ENCODE measurements around the gene MTERF2.

The MTERF2 gene

GRCh38 chr12:106954462-106955376 lies 32.2 kb downstream of the MTERF2 start:
- no peak for TF ChIP-seq CTCF (IDR thresholded peaks at IDR 0.05; ENCODE audit: low read depth, low read length)
- Histone ChIP-seq H3K36me3 (no peaks in the 10 kb centered on the region), H3K27me3 (no peaks in the 10 kb centered on the region), H3K4me1 (no peaks in the 10 kb centered on the region), H3K4me3 (ENCODE audit: low read depth, low read length) (peak overlapping the region; percentile 68), H3K9me3 (no peaks in the 10 kb centered on the region)
- peak; percentile 36 for DNase-seq

GRCh38 chr12:106953352-106954250 lies 33.3 kb downstream of the MTERF2 start:
- no peak for DNase-seq
- no peaks in the 10 kb centered on the region for H3K27me3 ChIP-seq
- no peaks in the 10 kb centered on the region for H3K36me3 ChIP-seq
- TF ChIP-seq CTCF (IDR thresholded peaks at IDR 0.05; ENCODE audit: low read depth, low read length) = no peak
- H3K9me3 ChIP-seq = no peaks in the 10 kb centered on the region
- no peaks in the 10 kb centered on the region for H3K4me1 ChIP-seq
- no peak overlapping the region for H3K4me3 ChIP-seq (ENCODE audit: low read depth, low read length)

- Histone ChIP-seq H3K4me1 (no peaks in the 10 kb centered on the region), H3K9me3 (peaks cover 3% of the 10 kb centered on the region; the same call in 1 of the 2 replicates), H3K36me3 (no peaks in the 10 kb centered on the region), H3K27me3 (no peaks in the 10 kb centered on the region), H3K4me3 (ENCODE audit: low read depth, low read length) (no peak overlapping the region)
- TF ChIP-seq CTCF (IDR thresholded peaks at IDR 0.05; ENCODE audit: low read depth, low read length) = no peak
- DNase-seq = no peak
Observed at GRCh38 chr12:106950591-106950990, 36.4 kb downstream of the MTERF2 start.

DNA sequence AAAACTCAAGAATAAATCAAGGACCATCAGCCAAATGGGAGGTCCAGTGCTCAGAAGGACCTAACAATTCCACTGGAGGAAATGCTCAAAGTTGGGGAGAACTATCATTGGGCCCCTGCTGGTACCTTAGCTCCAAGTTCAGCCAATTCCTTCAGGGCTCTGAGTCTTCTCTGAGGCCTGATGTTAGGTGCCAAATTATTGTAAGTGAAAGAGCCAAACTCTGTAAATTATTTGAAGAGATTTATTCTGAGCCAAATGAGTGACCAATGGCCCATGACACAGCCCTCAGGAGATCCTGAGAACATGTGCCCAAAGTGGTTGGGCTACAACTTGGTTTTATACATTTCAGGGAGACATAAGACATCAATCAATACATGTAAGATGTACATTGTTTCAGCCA lies 39.5 kb downstream of the MTERF2 start:
- no peak for DNase-seq
- Histone ChIP-seq H3K27me3 (no peaks in the 10 kb centered on the region), H3K4me3 (ENCODE audit: low read depth, low read length) (no peak overlapping the region), H3K4me1 (no peaks in the 10 kb centered on the region), H3K36me3 (no peaks in the 10 kb centered on the region), H3K9me3 (peaks cover 3% of the 10 kb centered on the region; the same call in 1 of the 2 replicates)
- no peak for TF ChIP-seq CTCF (IDR thresholded peaks at IDR 0.05; ENCODE audit: low read depth, low read length)

- no peak for DNase-seq
- H3K4me1 ChIP-seq = no peaks in the 10 kb centered on the region
- TF ChIP-seq CTCF (IDR thresholded peaks at IDR 0.05; ENCODE audit: low read depth, low read length) = no peak
- H3K9me3 ChIP-seq = peaks cover 3% of the 10 kb centered on the region; the same call in 1 of the 2 replicates
- no peaks in the 10 kb centered on the region for H3K27me3 ChIP-seq
- H3K4me3 ChIP-seq (ENCODE audit: low read depth, low read length) = no peak overlapping the region
- no peaks in the 10 kb centered on the region for H3K36me3 ChIP-seq
Observed at GRCh38 chr12:106945261-106945851, 41.6 kb downstream of the MTERF2 start.

All from BE2C (cell line).